ENCODE measurements around the gene YBEY. TPM values are rescaled to one million over a fixed set of nuclear protein-coding genes. Genes with fewer than 3 reads are reported as not detected.
"Not testable (repeated sequence)": the region's sequence is repeated elsewhere in the genome, so short reads cannot be mapped to it uniquely, and the experiment has no call there.

Gene YBEY, protein sequence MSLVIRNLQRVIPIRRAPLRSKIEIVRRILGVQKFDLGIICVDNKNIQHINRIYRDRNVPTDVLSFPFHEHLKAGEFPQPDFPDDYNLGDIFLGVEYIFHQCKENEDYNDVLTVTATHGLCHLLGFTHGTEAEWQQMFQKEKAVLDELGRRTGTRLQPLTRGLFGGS
- 17.9 and 20.0 TPM in 2 replicates for total RNA-seq (ENCODE audit: low replicate concordance)
- long read RNA-seq, partial matches to known transcripts = 0 of 6 reads
- long read RNA-seq, other reads (novel, unspliced or antisense) = 1 of 6 reads

- peaks cover 5% of the 10 kb centered on the region for H3K9me3 Mint-ChIP-seq
- H3K4me3 Mint-ChIP-seq = peak within 1 kb of the TSS; percentile 96
- peak within 1 kb of the TSS; percentile 92 for H3K27ac Mint-ChIP-seq
- peaks cover 24% of the 10 kb centered on the region for H3K4me1 Mint-ChIP-seq (ENCODE audit: unreplicated experiment)
- peak; percentile 93 for DNase-seq (ENCODE audit: extremely low spot score, unreplicated experiment)
- TF ChIP-seq CTCF (conservative IDR thresholded peaks at IDR 0.05) = peak; percentile 62
- peaks cover 26% of the 10 kb centered on the region for H3K36me3 Mint-ChIP-seq
- no peaks in the 10 kb centered on the region for H3K27me3 Mint-ChIP-seq
Observed at GRCh38 chr21:46285761-46286647, at the start of gene YBEY. TSS of gene YBEY (plus strand) at chr21:46286342. CDS start at chr21:46286914, 572 bp downstream.

- H3K27ac Mint-ChIP-seq = no peak overlapping the region
- peaks cover 49% of the 10 kb centered on the region for H3K36me3 Mint-ChIP-seq
- H3K4me3 Mint-ChIP-seq = no peak overlapping the region
- TF ChIP-seq CTCF (conservative IDR thresholded peaks at IDR 0.05) = no peak
- no peaks in the 10 kb centered on the region for H3K27me3 Mint-ChIP-seq
- H3K9me3 Mint-ChIP-seq = peaks cover 6% of the 10 kb centered on the region
- no peaks in the 10 kb centered on the region for H3K4me1 Mint-ChIP-seq (ENCODE audit: unreplicated experiment)
- no peak for DNase-seq (ENCODE audit: extremely low spot score, unreplicated experiment)
Observed at GRCh38 chr21:46237474-46237873, 48.7 kb upstream of the YBEY start.

GRCh38 chr21:46239817-46240325 lies 46.3 kb upstream of the YBEY start:
- Mint-ChIP-seq H3K27me3 (no peaks in the 10 kb centered on the region), H3K9me3 (no peaks in the 10 kb centered on the region), H3K4me3 (no peak overlapping the region), H3K27ac (no peak overlapping the region), H3K4me1 (ENCODE audit: unreplicated experiment) (no peaks in the 10 kb centered on the region), H3K36me3 (peaks cover 31% of the 10 kb centered on the region)
- DNase-seq (ENCODE audit: extremely low spot score, unreplicated experiment) = no peak
- no peak for TF ChIP-seq CTCF (conservative IDR thresholded peaks at IDR 0.05)

GRCh38 chr21:46241577-46241976 lies 44.6 kb upstream of the YBEY start:
- DNase-seq (ENCODE audit: extremely low spot score, unreplicated experiment); H3K27me3 Mint-ChIP-seq; H3K9me3 Mint-ChIP-seq; H3K27ac Mint-ChIP-seq; H3K4me1 Mint-ChIP-seq (ENCODE audit: unreplicated experiment); H3K4me3 Mint-ChIP-seq: not testable (repeated sequence)
- peaks cover 29% of the 10 kb centered on the region for H3K36me3 Mint-ChIP-seq

- H3K4me3 Mint-ChIP-seq = no peak overlapping the region
- H3K27ac Mint-ChIP-seq = no peak overlapping the region
- no peaks in the 10 kb centered on the region for H3K9me3 Mint-ChIP-seq
- TF ChIP-seq CTCF (conservative IDR thresholded peaks at IDR 0.05) = no peak
- H3K27me3 Mint-ChIP-seq = no peaks in the 10 kb centered on the region
- no peak for DNase-seq (ENCODE audit: extremely low spot score, unreplicated experiment)
- no peaks in the 10 kb centered on the region for H3K4me1 Mint-ChIP-seq (ENCODE audit: unreplicated experiment)
- H3K36me3 Mint-ChIP-seq = peaks cover 33% of the 10 kb centered on the region
Observed at GRCh38 chr21:46243325-46243724, 42.8 kb upstream of the YBEY start.

DNA sequence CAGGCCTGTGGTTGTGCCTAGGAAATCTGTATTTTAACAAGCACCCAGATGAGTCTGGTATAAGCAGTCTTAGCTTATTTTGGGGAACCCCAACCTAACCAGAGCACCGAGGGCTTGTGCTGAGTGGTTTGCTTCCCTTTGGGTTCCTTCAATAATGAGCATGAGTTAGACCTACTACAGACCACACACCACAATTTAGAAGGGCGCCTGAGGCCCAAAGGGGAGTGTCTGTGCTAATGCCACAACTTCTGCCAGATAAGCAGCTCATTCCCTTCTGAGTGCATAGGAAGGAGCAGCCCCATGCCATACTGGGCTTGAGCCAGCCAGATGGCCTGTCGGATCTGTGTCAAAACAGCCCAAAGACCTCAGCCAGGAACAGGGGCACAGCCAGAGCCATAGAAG lies 42.2 kb upstream of the YBEY start:
- H3K27ac Mint-ChIP-seq = no peak overlapping the region
- H3K4me3 Mint-ChIP-seq = no peak overlapping the region

More for the DNA sequence above, 42.2 kb upstream of the YBEY start:
- H3K27me3 Mint-ChIP-seq = no peaks in the 10 kb centered on the region
- no peaks in the 10 kb centered on the region for H3K4me1 Mint-ChIP-seq (ENCODE audit: unreplicated experiment)
- DNase-seq (ENCODE audit: extremely low spot score, unreplicated experiment) = no peak
- no peak for TF ChIP-seq CTCF (conservative IDR thresholded peaks at IDR 0.05)
- no peaks in the 10 kb centered on the region for H3K9me3 Mint-ChIP-seq
- H3K36me3 Mint-ChIP-seq = peaks cover 29% of the 10 kb centered on the region

All from type B pancreatic cell (in vitro differentiated cells).